ENCODE data around the gene PSMA3. TPM values are rescaled to one million over a fixed set of nuclear protein-coding genes. Genes with fewer than 3 reads are reported as not detected.

Gene PSMA3
- total and polyA plus RNA-seq, 9 of the 15 experiments (the other 6 are each of a cell fraction or from before 2014, with no cell fraction given): 129 to 786 (median 319) TPM

DNA sequence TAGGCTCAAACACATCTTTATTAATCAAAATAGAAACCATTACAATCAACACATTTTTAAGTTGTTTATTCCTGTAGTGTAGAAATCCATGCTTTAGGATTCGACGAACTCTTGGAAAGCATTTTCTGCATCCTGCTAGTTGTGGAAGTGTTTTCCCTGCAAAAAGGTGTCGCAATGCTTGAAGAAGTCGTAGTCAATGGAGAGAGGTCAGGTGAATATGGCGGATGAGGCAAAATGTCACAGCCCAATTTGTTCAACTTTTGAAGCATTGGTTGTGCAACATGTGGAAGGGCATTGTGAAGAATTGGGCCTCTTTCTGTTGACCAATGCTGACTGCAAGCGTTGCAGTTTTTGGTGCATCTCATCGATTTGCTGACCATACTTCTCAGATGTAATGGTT lies 49.6 kb downstream of the PSMA3 start:
- H3K27me3 ChIP-seq (ENCODE audit: control insufficient read depth in 2 of 2, insufficient read depth in 2 of 2, low read length in 2 of 2): no peaks in the 10 kb centered on the region
- in situ Hi-C loops (cut with MboI) (no loop called here), intact Hi-C loops (cut with micrococcal nuclease) (no loop called here)
- H3K4me2 ChIP-seq (ENCODE audit: insufficient read depth, low read length): no peak overlapping the region
- ATAC-seq (no peak), FAIRE-seq (no peak), DNase-seq (ENCODE audit: extremely low read depth in 1 of 4, low spot score in 3 of 4) (no peak)
- 99% methylated on average over 7 of the region's 7 CpGs for WGBS (ENCODE audit: insufficient coverage, low coverage, missing lambda C conversion rate)
- no peaks in the 10 kb centered on the region; a peak in 2 of 5 replicates for H3K4me1 ChIP-seq (replicated peaks in 1 of 2; ENCODE audit: control insufficient read depth in 2 of 2, insufficient read depth in 2 of 2, low read length in 2 of 2)
- no peaks in the 10 kb centered on the region for H4K20me1 ChIP-seq (replicated peaks; ENCODE audit: control insufficient read depth, insufficient read depth, low read length)
- H3K9me3 ChIP-seq (replicated peaks; ENCODE audit: control insufficient read depth, insufficient read depth, low read depth, low read length): no peaks in the 10 kb centered on the region
- CTCF ChIA-PET (ENCODE audit: low intra/inter-chr PET ratio): no interaction called here
- H2AFZ ChIP-seq (ENCODE audit: low read depth, low read length): no peak overlapping the region
- no peak overlapping the region for H3K9ac ChIP-seq (ENCODE audit: insufficient read depth in 1 of 2, low read depth in 2 of 2, low read length in 2 of 2)
- H3K79me2 ChIP-seq (ENCODE audit: control insufficient read depth, insufficient read depth, low read length): peaks cover 86% of the 10 kb centered on the region
- POLR2A ChIA-PET: no interaction called here
- H3K36me3 ChIP-seq (ENCODE audit: control insufficient read depth, insufficient read depth, low read length): peaks cover 63% of the 10 kb centered on the region
- no TSS peak for BruUV-seq (replicated peaks)
- H3K27ac ChIP-seq (ENCODE audit: extremely low read depth, low read depth, low read length): no peak overlapping the region
- no peak overlapping the region for H3K4me3 ChIP-seq
- no peaks in the 10 kb centered on the region for H3K9me1 ChIP-seq (ENCODE audit: control insufficient read depth, insufficient read depth, low read length)
- TF ChIP-seq RBM39 (optimal IDR thresholded peaks at IDR 0.05; ENCODE audit: low read depth, low read length): no peak
- peak; percentile 69 for TF ChIP-seq CEBPB (tag; IDR thresholded peaks at IDR 0.05)
- TF ChIP-seq CEBPG (CRISPR knock-in tag; IDR thresholded peaks at IDR 0.05): 0 out of 2 replicates have a peak, but pooled peaks have one; percentile 25
- TF ChIP-seq CEBPG (tag; conservative IDR thresholded peaks at IDR 0.05 in 1 of 2, IDR thresholded peaks at IDR 0.05 in 1 of 2): no peak; a peak in 1 of 4 replicates
- no peak for TF ChIP-seq TARDBP (IDR thresholded peaks at IDR 0.05)
- no peak for TF ChIP-seq ZNF133 (CRISPR knock-in tag; IDR thresholded peaks at IDR 0.05)

DNA sequence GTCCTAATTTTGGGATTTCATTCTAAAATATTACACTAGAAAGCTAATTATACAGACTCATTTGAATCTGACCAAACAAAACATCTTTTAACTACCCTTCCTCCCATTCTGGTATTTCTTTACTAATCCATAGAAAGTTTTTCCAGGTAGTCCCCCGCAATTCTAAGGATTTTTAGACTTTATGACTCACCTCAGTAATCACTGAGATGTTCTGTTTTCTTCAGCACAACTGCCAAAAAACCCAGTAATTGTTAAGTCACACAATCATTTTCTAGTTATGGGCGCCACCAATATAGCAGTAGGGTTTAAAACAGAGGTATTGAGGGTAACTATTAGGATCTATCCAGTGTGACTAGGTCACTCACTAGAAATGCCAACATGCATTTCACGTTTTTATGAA lies 52.1 kb downstream of the PSMA3 start:
- FAIRE-seq (no peak), ATAC-seq (no peak), DNase-seq (ENCODE audit: extremely low read depth in 1 of 4, low spot score in 3 of 4) (peak in 2 of 4 experiments; percentile 8 to 29)
- H3K9me3 ChIP-seq (replicated peaks; ENCODE audit: control insufficient read depth, insufficient read depth, low read depth, low read length): no peaks in the 10 kb centered on the region
- POLR2A ChIA-PET: interaction anchor here (1.9 to 2.7 kb wide), 2 partner anchors 8 to 11 kb away, joined by 7 to 10 read pairs; no protein-coding TSS in a partner anchor
- peaks cover 84% of the 10 kb centered on the region for H3K79me2 ChIP-seq (ENCODE audit: control insufficient read depth, insufficient read depth, low read length)
- peaks cover 42% of the 10 kb centered on the region for H3K36me3 ChIP-seq (ENCODE audit: control insufficient read depth, insufficient read depth, low read length)
- H3K27ac ChIP-seq (ENCODE audit: extremely low read depth, low read depth, low read length): peak overlapping the region; percentile 99
- intact Hi-C loops (cut with micrococcal nuclease): loop anchor here (5.0 kb wide), 3 partner anchors 54 to 891 kb away; partner anchors contain the start of genes ACTR10, DAAM1 and PSMA3
- H3K9me1 ChIP-seq (ENCODE audit: control insufficient read depth, insufficient read depth, low read length): no peaks in the 10 kb centered on the region
- 0% methylated on average over 3 of the region's 3 CpGs for WGBS (ENCODE audit: insufficient coverage, low coverage, missing lambda C conversion rate)
- peak overlapping the region in 1 of 2 experiments; percentile 94; a peak in 3 of 4 replicates for H3K9ac ChIP-seq (ENCODE audit: insufficient read depth in 1 of 2, low read depth in 2 of 2, low read length in 2 of 2)
- CTCF ChIA-PET (ENCODE audit: low intra/inter-chr PET ratio): no interaction called here
- no peaks in the 10 kb centered on the region; a peak in 3 of 5 replicates for H3K4me1 ChIP-seq (replicated peaks in 1 of 2; ENCODE audit: control insufficient read depth in 2 of 2, insufficient read depth in 2 of 2, low read length in 2 of 2)
- no peaks in the 10 kb centered on the region for H3K27me3 ChIP-seq (ENCODE audit: control insufficient read depth in 2 of 2, insufficient read depth in 2 of 2, low read length in 2 of 2)
- peak overlapping the region; percentile 93 for H3K4me2 ChIP-seq (ENCODE audit: insufficient read depth, low read length)
- H4K20me1 ChIP-seq (replicated peaks; ENCODE audit: control insufficient read depth, insufficient read depth, low read length): no peaks in the 10 kb centered on the region
- in situ Hi-C loops (cut with MboI): no loop called here
- peak overlapping the region; percentile 74 for H3K4me3 ChIP-seq
- no TSS peak for BruUV-seq (replicated peaks)
- no peak overlapping the region for H2AFZ ChIP-seq (ENCODE audit: low read depth, low read length)
- TF ChIP-seq ZNF445 (CRISPR knock-in tag; IDR thresholded peaks at IDR 0.05; ENCODE audit: low read depth): no peak
- no peak for TF ChIP-seq MAFF (IDR thresholded peaks at IDR 0.05; ENCODE audit: low read length)
- no peak for TF ChIP-seq BRD4 (IDR thresholded peaks at IDR 0.05)
- no peak for TF ChIP-seq CHD2 (IDR thresholded peaks at IDR 0.05; ENCODE audit: low read depth, low read length)
- no peak for TF ChIP-seq MAZ (CRISPR knock-in tag; conservative IDR thresholded peaks at IDR 0.05 in 1 of 2, IDR thresholded peaks at IDR 0.05 in 1 of 2)
- 0 out of 4 replicates have a peak, but pooled peaks of 1 of the 2 experiments have one; percentile 1 for TF ChIP-seq SIN3A (IDR thresholded peaks at IDR 0.05; ENCODE audit: borderline replicate concordance in 2 of 2, control insufficient read depth in 1 of 2, low read depth in 2 of 2, low read length in 2 of 2)
- TF ChIP-seq EHMT2 (IDR thresholded peaks at IDR 0.05): no peak
- TF ChIP-seq ZBTB1 (CRISPR knock-in tag; IDR thresholded peaks at IDR 0.05; ENCODE audit: borderline replicate concordance, low read depth): no peak
- TF ChIP-seq HMGN3 (IDR thresholded peaks at IDR 0.05; ENCODE audit: borderline replicate concordance, extremely low read depth, insufficient read length, low read depth, low read length): no peak
- peak; percentile 34; the same call in 1 of the 2 replicates for TF ChIP-seq FOSL1 (tag; conservative IDR thresholded peaks at IDR 0.05)
- no peak for TF ChIP-seq YY1 (IDR thresholded peaks at IDR 0.05; ENCODE audit: borderline replicate concordance in 1 of 3, control insufficient read depth in 1 of 3, extremely low read depth in 1 of 3, insufficient read depth in 3 of 3, insufficient read length in 1 of 3, insufficient replicate concordance in 2 of 3, low read depth in 1 of 3, low read length in 2 of 3)
- TF ChIP-seq SMARCA4 (IDR thresholded peaks at IDR 0.05): peak; percentile 38; the same call in 1 of the 2 replicates

All from K562 (cell line).